Measurements from ENCODE around the gene RBM33. TPM values are rescaled to one million over a fixed set of nuclear protein-coding genes. Genes with fewer than 3 reads are reported as not detected.
A peak's percentile ranks its signal among the peaks of the same experiment; 100 is the strongest.

Gene RBM33
- total RNA-seq, 1 experiment from 2014 or later = 81.8 TPM

- Mint-ChIP-seq H3K27me3 (ENCODE audit: low read depth) (peaks cover 5% of the 10 kb centered on the region), H3K4me3 (no peak overlapping the region), H3K9me3 (no peaks in the 10 kb centered on the region), H3K4me1 (peaks cover 21% of the 10 kb centered on the region), H3K27ac (peak overlapping the region; percentile 52), H3K36me3 (peaks cover 21% of the 10 kb centered on the region; the same call in 1 of the 2 replicates)
- ATAC-seq (no peak), DNase-seq (ENCODE audit: low spot score) (no peak)
- ChIA-PET POLR2A (no interaction called here), CTCF (interaction anchor here (1.4 to 1.5 kb wide), 2 partner anchors 13 to 182 kb away, joined by 4 to 6 read pairs; no protein-coding TSS in a partner anchor)
- no peak for TF ChIP-seq ATF1 (CRISPR knock-in tag; IDR thresholded peaks at IDR 0.05)
- TF ChIP-seq, protein P1, sequence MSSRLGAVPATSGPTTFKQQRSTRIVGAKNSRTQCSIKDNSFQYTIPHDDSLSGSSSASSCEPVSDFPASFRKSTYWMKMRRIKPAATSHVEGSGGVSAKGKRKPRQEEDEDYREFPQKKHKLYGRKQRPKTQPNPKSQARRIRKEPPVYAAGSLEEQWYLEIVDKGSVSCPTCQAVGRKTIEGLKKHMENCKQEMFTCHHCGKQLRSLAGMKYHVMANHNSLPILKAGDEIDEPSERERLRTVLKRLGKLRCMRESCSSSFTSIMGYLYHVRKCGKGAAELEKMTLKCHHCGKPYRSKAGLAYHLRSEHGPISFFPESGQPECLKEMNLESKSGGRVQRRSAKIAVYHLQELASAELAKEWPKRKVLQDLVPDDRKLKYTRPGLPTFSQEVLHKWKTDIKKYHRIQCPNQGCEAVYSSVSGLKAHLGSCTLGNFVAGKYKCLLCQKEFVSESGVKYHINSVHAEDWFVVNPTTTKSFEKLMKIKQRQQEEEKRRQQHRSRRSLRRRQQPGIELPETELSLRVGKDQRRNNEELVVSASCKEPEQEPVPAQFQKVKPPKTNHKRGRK (CRISPR knock-in tag; IDR thresholded peaks at IDR 0.05; ENCODE audit: borderline replicate concordance) = no peak
- no peak for TF ChIP-seq E2F5 (CRISPR knock-in tag; IDR thresholded peaks at IDR 0.05)
- no peak for TF ChIP-seq AFF4 (CRISPR knock-in tag; IDR thresholded peaks at IDR 0.05; ENCODE audit: borderline replicate concordance)
- no peak for TF ChIP-seq E2F1 (CRISPR knock-in tag; IDR thresholded peaks at IDR 0.05)
- TF ChIP-seq ZNF532 (CRISPR knock-in tag; IDR thresholded peaks at IDR 0.05; ENCODE audit: borderline replicate concordance) = no peak
- TF ChIP-seq ZNF317 (CRISPR knock-in tag; IDR thresholded peaks at IDR 0.05; ENCODE audit: borderline replicate concordance, low read depth) = no peak
- TF ChIP-seq CREM (CRISPR knock-in tag; IDR thresholded peaks at IDR 0.05) = no peak
- no peak for TF ChIP-seq TCF7 (CRISPR knock-in tag; IDR thresholded peaks at IDR 0.05; ENCODE audit: low read depth)
- no peak for TF ChIP-seq PRDM15 (CRISPR knock-in tag; IDR thresholded peaks at IDR 0.05)
Measured at GRCh38 chr7:155780884-155781283, 136.4 kb downstream of the RBM33 start.

All from WTC11 (cell line).